ENCODE results near the gene ZNF786.
"Not testable (repeated sequence)": the region's sequence is repeated elsewhere in the genome, so short reads cannot be mapped to it uniquely, and the experiment has no call there.

ZNF786 gene

GRCh38 chr7:149031353-149031910, 59.1 kb downstream of the ZNF786 start:
- no peak for DNase-seq (ENCODE audit: low read depth in 2 of 2)

- DNase-seq (ENCODE audit: low read depth in 2 of 2) = not testable (repeated sequence)
Measured at GRCh38 chr7:149030439-149030838, 60.1 kb downstream of the ZNF786 start.

- peak; percentile 99 for DNase-seq (ENCODE audit: low read depth in 2 of 2)
Measured at GRCh38 chr7:149028346-149029109, 62.0 kb downstream of the ZNF786 start, which contains the start of gene PDIA4. TSS of gene PDIA4 (minus strand) at chr7:149028505. CDS start at chr7:149028408, 97 bp downstream.

- DNase-seq (ENCODE audit: low read depth in 2 of 2) = peak in 1 of 2 experiments; percentile 1
Measured at GRCh38 chr7:149027611-149028345, 62.7 kb downstream of the ZNF786 start.

GRCh38 chr7:149027055-149027454, 63.5 kb downstream of the ZNF786 start:
- no peak for DNase-seq (ENCODE audit: low read depth in 2 of 2)

GRCh38 chr7:149023662-149024061, 66.9 kb downstream of the ZNF786 start:
- no peak for DNase-seq (ENCODE audit: low read depth in 2 of 2)

- DNase-seq (ENCODE audit: low read depth in 2 of 2) = no peak
Measured at GRCh38 chr7:149022756-149023360, 67.7 kb downstream of the ZNF786 start.

- DNase-seq (ENCODE audit: low read depth in 2 of 2) = no peak
Measured at GRCh38 chr7:149021725-149022062, 68.8 kb downstream of the ZNF786 start.

GRCh38 chr7:149020483-149020882, 70.0 kb downstream of the ZNF786 start:
- DNase-seq (ENCODE audit: low read depth in 2 of 2) = no peak
